Fibroblast of upper back skin (primary cell): ENCODE results near the gene C19orf73.
A peak's percentile ranks its signal among the peaks of the same experiment; 100 is the strongest.

Source experiments
- DNase-seq: peaks from one replicate; pipeline ENCODE4 v3.0.0-alpha.2; 2013

C19orf73 gene

GRCh38 chr19:49120868-49121267 is 1.9 kb upstream of the C19orf73 start:
- DNase-seq: no peak

- DNase-seq: no peak
Measured at GRCh38 chr19:49120325-49120683, 1.4 kb upstream of the C19orf73 start.

- peak; percentile 38 for DNase-seq
Measured at GRCh38 chr19:49119411-49120324, 725 bp upstream of the C19orf73 start, which contains the start of gene PPFIA3. Gene PPFIA3, plus strand, starts transcription at chr19:49119544. Its CDS starts 8,330 bp downstream, at chr19:49127874.

GRCh38 chr19:49117677-49118564 is 1.0 kb downstream of the C19orf73 start:
- DNase-seq: no peak

GRCh38 chr19:49116544-49116943 is 2.4 kb downstream of the C19orf73 start:
- DNase-seq: no peak

GRCh38 chr19:49114630-49115363 is 4.1 kb downstream of the C19orf73 start:
- peak; percentile 47 for DNase-seq

- peak; percentile 48 for DNase-seq
Measured at GRCh38 chr19:49113762-49114629, 4.9 kb downstream of the C19orf73 start, which contains the start of gene LIN7B. Gene LIN7B, plus strand, starts transcription at chr19:49114370. Its CDS starts 35 bp downstream, at chr19:49114405.

- no peak for DNase-seq
Measured at GRCh38 chr19:49111218-49111998, 7.5 kb downstream of the C19orf73 start.

GRCh38 chr19:49110567-49110966 is 8.4 kb downstream of the C19orf73 start:
- peak; percentile 33 for DNase-seq

GRCh38 chr19:49109569-49110233 is 9.2 kb downstream of the C19orf73 start:
- DNase-seq: no peak

GRCh38 chr19:49109051-49109450 is 9.9 kb downstream of the C19orf73 start:
- DNase-seq: no peak

GRCh38 chr19:49107625-49108459 is 11.1 kb downstream of the C19orf73 start:
- no peak for DNase-seq

GRCh38 chr19:49106648-49107135 is 12.3 kb downstream of the C19orf73 start:
- peak; percentile 33 for DNase-seq

- DNase-seq: no peak
Measured at GRCh38 chr19:49104229-49104864, 14.6 kb downstream of the C19orf73 start.

- DNase-seq: no peak
Measured at GRCh38 chr19:49103331-49104085, 15.4 kb downstream of the C19orf73 start.

GRCh38 chr19:49102303-49102702 is 16.6 kb downstream of the C19orf73 start:
- no peak for DNase-seq

- no peak for DNase-seq
Measured at GRCh38 chr19:49101160-49101559, 17.8 kb downstream of the C19orf73 start.

- no peak for DNase-seq
Measured at GRCh38 chr19:49098795-49099194, 20.1 kb downstream of the C19orf73 start.
